Endodermal cell (in vitro differentiated cells): ENCODE data around the gene PTP4A2. TPM values are rescaled to one million over a fixed set of nuclear protein-coding genes. Genes with fewer than 3 reads are reported as not detected.
"Not testable (repeated sequence)": the region's sequence is repeated elsewhere in the genome, so short reads cannot be mapped to it uniquely, and the experiment has no call there.

ENCODE experiments used
- DNase-seq: peaks from one replicate; pipeline ENCODE4 v3.0.0-alpha.2; 2017
- H3K27ac ChIP-seq: 2 replicates; pipeline ENCODE4 v1.5.1; 2013; ENCODE audit warnings: mild to moderate bottlenecking, low read depth, low read length, moderate library complexity
- H3K27me3 ChIP-seq: 2 replicates; pipeline ENCODE4 v1.6.1; 2013; ENCODE audit warnings: mild to moderate bottlenecking, low read length, moderate library complexity; ENCODE audit not compliant: insufficient read depth, control insufficient read depth, poor library complexity, severe bottlenecking
- H3K36me3 ChIP-seq: 2 replicates; pipeline ENCODE4 v1.7.0; 2013; ENCODE audit warnings: mild to moderate bottlenecking, low read length, moderate library complexity; ENCODE audit not compliant: control insufficient read depth, insufficient read depth
- H3K4me1 ChIP-seq: one replicate; pipeline ENCODE4 v1.7.0; 2013; ENCODE audit warnings: low read length; ENCODE audit not compliant: control insufficient read depth, insufficient read depth
- H3K4me3 ChIP-seq: 2 replicates; pipeline ENCODE4 v1.5.1; 2013; ENCODE audit warnings: mild to moderate bottlenecking, low read length, moderate library complexity
- H3K9ac ChIP-seq: 2 replicates; pipeline ENCODE4 v1.6.1; 2013; ENCODE audit warnings: mild to moderate bottlenecking, low read length, moderate library complexity; ENCODE audit not compliant: poor library complexity, severe bottlenecking; ENCODE audit errors: extremely low read depth
- H3K9me3 ChIP-seq: 2 replicates; pipeline ENCODE4 v1.6.1; 2013; ENCODE audit warnings: mild to moderate bottlenecking, low read length, moderate library complexity; ENCODE audit not compliant: control insufficient read depth
- H3K27ac Mint-ChIP-seq: 2 replicates; pipeline ENCODE4 v1.8.0; 2020; ENCODE audit warnings: mixed read lengths
- H3K27me3 Mint-ChIP-seq: 2 replicates; pipeline ENCODE4 v1.8.0; 2021; ENCODE audit warnings: mild to moderate bottlenecking, mixed read lengths; ENCODE audit not compliant: insufficient read depth
- H3K36me3 Mint-ChIP-seq: 2 replicates; pipeline ENCODE4 v1.8.0; 2020; ENCODE audit warnings: low read depth, mixed read lengths
- H3K4me1 Mint-ChIP-seq: 2 replicates; pipeline ENCODE4 v1.8.0; 2020; ENCODE audit warnings: mixed read lengths
- H3K4me3 Mint-ChIP-seq: 2 replicates; pipeline ENCODE4 v1.8.0; 2020; ENCODE audit warnings: mild to moderate bottlenecking, moderate library complexity, mixed read lengths
- H3K9me3 Mint-ChIP-seq: 2 replicates; pipeline ENCODE4 v1.8.0; 2020; ENCODE audit warnings: mild to moderate bottlenecking, mixed read lengths
- CTCF ChIP-seq: fragments of 200-600 bp; sonication (generic); conservative IDR thresholded peaks from 2 replicates; pipeline ENCODE4 v1.5.0; 2021; ENCODE audit warnings: antibody characterized with exemption, mild to moderate bottlenecking
- WGBS, 2 experiments: methylation state at CpG; one replicate each; pipeline versions ENCODE4 v1.1.5 to v1.1.7; 2013; ENCODE audit warnings: missing lambda C conversion rate in 2 of 2, mixed read lengths in 1 of 2; ENCODE audit not compliant: insufficient coverage in 1 of 2, insufficient read length in 1 of 2; 5-methylcytosine and 5-hydroxymethylcytosine counted together
- total RNA-seq, 2 donors: library from RNA; stranded (reverse); fragmentation: NEBNext Ultra II Directional in 1 of 2; extraction: Animal tissue kit (Norgen Biotek cat#: 25700) in 1 of 2; gene quantifications; 2 replicates in 1 of 2; 3 replicates in 1 of 2; pipeline ENCODE4 v1.2.1, GENCODE V29; 2021

Gene PTP4A2
- total RNA-seq, 2 donors from 2014 or later = 211 TPM

- Mint-ChIP-seq H3K36me3 (no peaks in the 10 kb centered on the region), H3K27me3 (no peaks in the 10 kb centered on the region), H3K9me3 (no peaks in the 10 kb centered on the region), H3K4me1 (peaks cover 22% of the 10 kb centered on the region), H3K27ac (no peak overlapping the region), H3K4me3 (no peak overlapping the region)
- Histone ChIP-seq H3K9me3 (no peaks in the 10 kb centered on the region), H3K27ac (no peak overlapping the region), H3K4me3 (no peak overlapping the region), H3K27me3 (no peaks in the 10 kb centered on the region), H3K4me1 (peaks cover 8% of the 10 kb centered on the region), H3K36me3 (no peaks in the 10 kb centered on the region), H3K9ac (no peak overlapping the region)
- no peak for DNase-seq
- WGBS, 2 experiments = 86 to 93% methylated on average over 1 of the region's 1 CpG
- TF ChIP-seq CTCF = no peak
Observed at GRCh38 chr1:31949862-31950261, 11.7 kb upstream of the PTP4A2 start.

- H3K27ac ChIP-seq, H3K4me1 ChIP-seq, DNase-seq, H3K36me3 ChIP-seq, H3K9me3 Mint-ChIP-seq, H3K27me3 Mint-ChIP-seq, H3K36me3 Mint-ChIP-seq, H3K4me3 Mint-ChIP-seq, H3K4me3 ChIP-seq, H3K9ac ChIP-seq, H3K27ac Mint-ChIP-seq, H3K9me3 ChIP-seq, H3K27me3 ChIP-seq: not testable (repeated sequence)
- 80 to 94% methylated on average over 2 to 10 of the region's 10 CpGs for WGBS, 2 experiments
- peaks cover 15% of the 10 kb centered on the region for H3K4me1 Mint-ChIP-seq
Observed at GRCh38 chr1:31945677-31946076, 7.5 kb upstream of the PTP4A2 start.

GRCh38 chr1:31944205-31945089 is 6.3 kb upstream of the PTP4A2 start:
- Mint-ChIP-seq H3K9me3 (no peaks in the 10 kb centered on the region), H3K4me3 (peak overlapping the region; percentile 60), H3K36me3 (no peaks in the 10 kb centered on the region), H3K4me1 (peaks cover 24% of the 10 kb centered on the region), H3K27ac (peak overlapping the region; percentile 97), H3K27me3 (no peaks in the 10 kb centered on the region)
- H3K9me3 ChIP-seq = no peaks in the 10 kb centered on the region
- peak overlapping the region; percentile 80 for H3K27ac ChIP-seq
- peak; percentile 99 for DNase-seq
- no peaks in the 10 kb centered on the region for H3K27me3 ChIP-seq
- H3K9ac ChIP-seq = peak overlapping the region; percentile 91
- 9 to 20% methylated on average over 26 to 56 of the region's 56 CpGs for WGBS, 2 experiments
- TF ChIP-seq CTCF = no peak
- H3K4me1 ChIP-seq = peaks cover 15% of the 10 kb centered on the region
- no peaks in the 10 kb centered on the region for H3K36me3 ChIP-seq
- H3K4me3 ChIP-seq = peak overlapping the region; percentile 77
